Measurements from ENCODE around the gene PRF1.
"Not testable (repeated sequence)": the region's sequence is repeated elsewhere in the genome, so short reads cannot be mapped to it uniquely, and the experiment has no call there.

Gene PRF1

GRCh38 chr10:70583669-70584037, 18.9 kb downstream of the PRF1 start:
- FAIRE-seq (no peak), DNase-seq (ENCODE audit: insufficient read length, low spot score) (no peak)
- no peak for TF ChIP-seq POLR2A (IDR thresholded peaks at IDR 0.05; ENCODE audit: low read depth, low read length)

DNA sequence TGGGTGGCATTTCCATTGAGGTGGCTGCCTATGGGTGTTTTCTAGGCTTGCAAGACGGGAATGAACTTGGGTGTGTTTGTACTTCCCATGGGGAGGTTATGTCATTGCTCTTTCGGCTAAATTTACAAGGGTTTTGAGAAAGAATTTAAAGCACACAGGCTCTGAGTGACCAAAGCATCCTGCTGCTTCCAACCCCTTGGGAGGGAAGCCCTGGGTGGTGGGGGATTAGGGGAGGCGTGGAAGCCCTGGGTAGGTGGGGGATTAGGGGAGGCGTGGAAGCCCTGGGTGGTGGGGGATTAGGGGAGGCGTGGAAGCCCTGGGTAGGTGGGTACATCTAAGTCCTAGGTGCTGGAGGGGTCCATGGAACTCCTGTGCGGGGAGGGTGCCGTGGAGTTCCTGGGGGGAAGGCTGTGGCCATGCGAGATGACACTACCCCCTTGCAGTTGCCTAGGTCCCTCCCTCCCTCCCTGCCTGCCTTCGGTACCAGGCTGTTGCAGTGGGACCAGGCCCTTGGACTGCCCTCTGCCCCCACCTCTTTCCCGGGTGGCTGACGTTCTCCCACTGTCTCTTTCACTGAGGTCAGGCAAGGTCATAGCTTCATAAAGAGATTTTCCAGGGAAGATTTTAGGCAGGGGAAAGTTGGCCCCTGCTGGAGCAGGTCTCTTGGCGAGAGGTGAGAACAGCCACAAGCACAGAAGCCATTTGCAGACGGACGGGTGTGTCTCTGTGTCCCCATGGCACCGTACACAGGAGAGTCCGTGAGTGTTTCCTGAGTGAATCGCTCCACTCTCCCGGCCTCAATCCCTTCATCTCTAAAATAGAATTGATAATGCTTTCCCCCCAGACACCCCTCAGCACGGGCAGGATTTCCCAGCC, 19.5 kb downstream of the PRF1 start:
- no peak for DNase-seq (ENCODE audit: insufficient read length, low spot score)
- no peak for TF ChIP-seq POLR2A (IDR thresholded peaks at IDR 0.05; ENCODE audit: low read depth, low read length)
- FAIRE-seq, result no peak

- DNase-seq (ENCODE audit: insufficient read length, low spot score); FAIRE-seq: not testable (repeated sequence)
These were observed 21.4 kb downstream of the PRF1 start for GRCh38 chr10:70581176-70581575.

DNA sequence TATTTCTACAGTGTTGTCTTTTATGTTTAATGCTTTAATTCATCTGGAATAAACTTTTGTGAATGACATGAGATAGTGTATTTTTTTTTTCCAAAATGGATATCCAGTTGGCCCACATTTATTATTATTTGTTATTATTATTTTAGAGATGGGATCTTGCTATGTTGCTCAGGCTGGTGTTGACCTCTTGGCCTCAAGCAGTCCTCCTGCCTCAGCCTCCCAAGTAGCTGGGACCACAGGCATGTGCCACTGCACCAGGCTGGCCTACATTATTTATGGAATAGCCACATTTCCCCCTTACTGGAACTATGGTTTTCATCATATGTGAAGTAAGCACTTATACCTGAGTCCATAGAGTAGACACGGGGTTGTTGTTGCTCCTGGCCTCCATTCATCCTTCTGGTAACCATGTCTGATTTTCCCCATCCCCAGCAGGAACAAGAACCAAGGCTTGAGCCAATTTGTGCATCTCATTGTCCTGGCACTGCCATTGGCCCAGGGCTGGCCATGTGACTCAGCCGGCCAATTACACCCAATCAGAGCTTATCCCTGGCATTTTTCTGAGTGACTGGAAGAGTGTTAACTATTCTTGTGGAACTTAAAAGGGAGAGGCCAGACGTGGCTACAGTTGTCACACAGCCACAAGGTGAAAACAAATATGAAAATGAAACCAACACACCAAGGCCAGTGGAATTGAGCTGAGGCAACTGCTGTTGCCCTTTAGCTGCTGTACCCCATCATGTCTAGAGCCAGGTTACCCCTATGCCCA, 23.1 kb downstream of the PRF1 start:
- DNase-seq (ENCODE audit: insufficient read length, low spot score) (no peak), FAIRE-seq (no peak)
- TF ChIP-seq POLR2A (IDR thresholded peaks at IDR 0.05; ENCODE audit: low read depth, low read length), result no peak

- no peak for TF ChIP-seq POLR2A (IDR thresholded peaks at IDR 0.05; ENCODE audit: low read depth, low read length)
- peak; percentile 70 for DNase-seq (ENCODE audit: insufficient read length, low spot score)
- peak; percentile 75 for FAIRE-seq
These were observed 24.1 kb downstream of the PRF1 start for GRCh38 chr10:70578371-70578947.

DNA sequence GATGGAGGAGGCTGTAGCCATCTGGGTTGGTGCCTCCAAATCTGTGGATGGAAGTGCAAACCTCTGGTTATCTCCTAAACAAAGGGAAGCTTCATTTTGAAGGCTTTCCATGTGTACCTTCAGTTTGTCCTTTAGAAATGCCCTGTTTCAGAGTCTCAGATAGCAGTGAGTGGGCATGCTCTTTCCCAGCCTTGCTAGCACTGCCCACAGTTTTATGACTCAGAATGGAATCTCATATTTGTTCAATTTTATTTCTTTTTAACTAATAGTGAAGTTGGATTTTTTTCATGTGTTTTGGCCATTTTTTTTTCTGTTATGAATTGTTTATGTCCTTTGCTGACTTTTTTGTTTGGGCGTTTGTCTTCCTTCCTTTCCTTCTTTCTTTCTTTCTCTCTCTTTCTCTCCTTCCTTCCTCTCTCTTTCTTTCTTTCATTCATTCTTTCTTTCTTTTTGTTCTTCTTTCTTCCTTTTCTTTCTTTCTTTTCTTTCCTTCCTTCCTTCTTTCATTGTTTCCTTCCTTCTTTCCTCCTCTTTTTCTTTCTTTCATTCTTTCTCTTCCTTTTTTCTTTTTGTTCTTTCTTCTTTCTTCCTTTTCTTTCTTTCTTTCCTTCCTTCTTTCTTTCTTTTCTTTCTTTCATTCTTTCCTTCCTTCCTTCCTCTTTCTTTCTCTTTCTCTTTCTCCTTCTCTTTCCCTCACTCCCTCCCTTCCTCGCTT, 25.6 kb downstream of the PRF1 start:
- no peak for TF ChIP-seq POLR2A (IDR thresholded peaks at IDR 0.05; ENCODE audit: low read depth, low read length)
- DNase-seq (ENCODE audit: insufficient read length, low spot score) (no peak), FAIRE-seq (no peak)

GRCh38 chr10:70575874-70576802, 26.4 kb downstream of the PRF1 start:
- DNase-seq (ENCODE audit: insufficient read length, low spot score) (peak; percentile 72), FAIRE-seq (no peak)
- TF ChIP-seq POLR2A (IDR thresholded peaks at IDR 0.05; ENCODE audit: low read depth, low read length), result no peak

DNA sequence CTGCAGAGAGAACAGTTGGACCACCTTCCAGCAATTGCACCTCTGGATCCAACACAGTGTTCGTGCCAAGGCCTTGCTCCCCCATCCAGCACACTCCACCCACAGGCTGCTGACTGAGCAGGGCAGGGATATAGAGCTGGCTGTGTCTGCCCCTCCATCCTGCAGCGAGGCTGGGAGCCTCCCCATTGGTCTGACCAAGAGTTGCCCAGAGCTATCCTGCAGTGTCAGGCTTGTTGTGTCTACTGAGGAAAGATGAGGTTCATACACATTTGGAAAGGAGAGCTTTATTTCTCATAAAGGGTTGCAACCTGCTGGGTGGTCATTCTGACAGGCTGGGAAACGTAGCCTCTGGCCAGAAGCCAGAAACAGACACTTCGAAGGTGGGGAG, 27.1 kb downstream of the PRF1 start:
- TF ChIP-seq POLR2A (IDR thresholded peaks at IDR 0.05; ENCODE audit: low read depth, low read length), result no peak
- no peak for FAIRE-seq
- no peak for DNase-seq (ENCODE audit: insufficient read length, low spot score)

DNA sequence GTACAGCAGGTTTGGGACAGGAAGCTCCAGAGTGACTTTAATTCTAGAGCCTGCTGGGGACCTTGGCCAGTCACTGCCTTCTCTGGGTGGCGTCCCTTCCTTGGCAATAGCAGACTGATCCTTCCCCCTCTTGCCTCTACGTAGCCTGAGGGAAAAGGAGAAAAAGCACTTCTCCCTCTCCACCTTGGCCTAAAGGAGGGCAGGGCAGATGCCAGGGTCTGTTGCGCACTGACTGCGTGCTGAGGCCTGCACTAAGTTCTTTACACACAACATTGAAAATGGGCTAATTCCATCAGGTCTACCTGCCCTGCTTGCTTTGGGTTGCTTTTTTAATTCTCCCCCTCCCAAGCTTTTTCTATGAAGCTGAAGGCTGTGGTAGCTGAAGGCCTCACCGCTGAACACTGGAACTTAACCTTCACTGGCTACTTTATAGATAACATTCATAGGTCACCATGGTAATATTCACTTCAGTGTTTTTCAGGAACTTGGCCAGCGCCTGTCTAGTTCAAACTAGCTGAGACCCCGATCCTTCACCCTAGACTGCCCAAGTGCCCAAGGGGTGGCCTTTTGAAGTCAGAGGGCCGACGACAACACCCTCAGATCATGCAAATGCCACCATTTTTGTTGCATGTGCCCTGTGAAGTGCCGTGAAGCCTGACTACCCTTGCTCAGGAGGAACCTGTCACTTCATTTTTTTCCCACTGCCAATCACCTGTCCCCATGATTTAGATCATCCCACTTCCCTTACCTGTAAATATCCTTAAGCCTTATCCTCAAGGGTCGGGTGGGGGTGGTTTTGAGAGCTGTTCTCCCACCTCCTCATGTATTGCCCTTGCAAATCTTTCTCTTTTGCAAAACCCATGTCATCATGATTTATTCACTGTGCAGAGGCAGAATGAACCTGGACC, 28.7 kb downstream of the PRF1 start:
- no peak for FAIRE-seq
- no peak for DNase-seq (ENCODE audit: insufficient read length, low spot score)

GRCh38 chr10:70571636-70572439, 30.7 kb downstream of the PRF1 start:
- no peak for FAIRE-seq

More for the DNA sequence above, 28.7 kb downstream of the PRF1 start:
- TF ChIP-seq POLR2A (IDR thresholded peaks at IDR 0.05; ENCODE audit: low read depth, low read length), result no peak

GRCh38 chr10:70571236-70571635, 31.3 kb downstream of the PRF1 start:
- no peak for FAIRE-seq
- no peak for DNase-seq (ENCODE audit: insufficient read length, low spot score)
- TF ChIP-seq POLR2A (IDR thresholded peaks at IDR 0.05; ENCODE audit: low read depth, low read length), result no peak

More at GRCh38 chr10:70571636-70572439, 30.7 kb downstream of the PRF1 start:
- no peak for DNase-seq (ENCODE audit: insufficient read length, low spot score)
- TF ChIP-seq POLR2A (IDR thresholded peaks at IDR 0.05; ENCODE audit: low read depth, low read length), result no peak

Measured in H54 (cell line).